ENCODE results near the gene CREBL2.

CREBL2 gene

GRCh38 chr12:12691549-12691948, 79.9 kb downstream of the CREBL2 start:
- H3K27ac ChIP-seq (ENCODE audit: poor library complexity, severe bottlenecking): no peak overlapping the region
- no peaks in the 10 kb centered on the region for H3K36me3 ChIP-seq (ENCODE audit: low read depth)
- TF ChIP-seq CTCF (IDR thresholded peaks at IDR 0.05; ENCODE audit: poor library complexity, severe bottlenecking): no peak
- no peaks in the 10 kb centered on the region for H3K4me1 ChIP-seq (ENCODE audit: insufficient read depth, poor library complexity, severe bottlenecking)
- DNase-seq (ENCODE audit: low spot score): no peak
- no peak overlapping the region for H3K4me3 ChIP-seq (ENCODE audit: severe bottlenecking)
- no peaks in the 10 kb centered on the region for H3K9me3 ChIP-seq (ENCODE audit: severe bottlenecking)
- ATAC-seq (ENCODE audit: low read depth): no peak
- H3K27me3 ChIP-seq (ENCODE audit: insufficient read depth, poor library complexity, severe bottlenecking): no peaks in the 10 kb centered on the region

- H3K27ac ChIP-seq (ENCODE audit: poor library complexity, severe bottlenecking): no peak overlapping the region
- ATAC-seq (ENCODE audit: low read depth): no peak
- no peak for TF ChIP-seq CTCF (IDR thresholded peaks at IDR 0.05; ENCODE audit: poor library complexity, severe bottlenecking)
These were observed 81.5 kb downstream of the CREBL2 start for GRCh38 chr12:12693111-12693671.

More at GRCh38 chr12:12693111-12693671, 81.5 kb downstream of the CREBL2 start:
- no peak for DNase-seq (ENCODE audit: low spot score)
- Histone ChIP-seq H3K27me3 (ENCODE audit: insufficient read depth, poor library complexity, severe bottlenecking) (no peaks in the 10 kb centered on the region), H3K4me3 (ENCODE audit: severe bottlenecking) (no peak overlapping the region), H3K4me1 (ENCODE audit: insufficient read depth, poor library complexity, severe bottlenecking) (no peaks in the 10 kb centered on the region), H3K9me3 (ENCODE audit: severe bottlenecking) (no peaks in the 10 kb centered on the region), H3K36me3 (ENCODE audit: low read depth) (no peaks in the 10 kb centered on the region)
